HG03060 (cell line): Measurements from ENCODE around the gene UMODL1.

Experiments used
- ATAC-seq: cut with Tn5 transposase; IDR thresholded peaks from one replicate; pipeline ENCODE4 v1.9.1; 2021; ENCODE audit warnings: low read depth, moderate number of reproducible peaks; ENCODE audit not compliant: unreplicated experiment

Gene UMODL1, protein sequence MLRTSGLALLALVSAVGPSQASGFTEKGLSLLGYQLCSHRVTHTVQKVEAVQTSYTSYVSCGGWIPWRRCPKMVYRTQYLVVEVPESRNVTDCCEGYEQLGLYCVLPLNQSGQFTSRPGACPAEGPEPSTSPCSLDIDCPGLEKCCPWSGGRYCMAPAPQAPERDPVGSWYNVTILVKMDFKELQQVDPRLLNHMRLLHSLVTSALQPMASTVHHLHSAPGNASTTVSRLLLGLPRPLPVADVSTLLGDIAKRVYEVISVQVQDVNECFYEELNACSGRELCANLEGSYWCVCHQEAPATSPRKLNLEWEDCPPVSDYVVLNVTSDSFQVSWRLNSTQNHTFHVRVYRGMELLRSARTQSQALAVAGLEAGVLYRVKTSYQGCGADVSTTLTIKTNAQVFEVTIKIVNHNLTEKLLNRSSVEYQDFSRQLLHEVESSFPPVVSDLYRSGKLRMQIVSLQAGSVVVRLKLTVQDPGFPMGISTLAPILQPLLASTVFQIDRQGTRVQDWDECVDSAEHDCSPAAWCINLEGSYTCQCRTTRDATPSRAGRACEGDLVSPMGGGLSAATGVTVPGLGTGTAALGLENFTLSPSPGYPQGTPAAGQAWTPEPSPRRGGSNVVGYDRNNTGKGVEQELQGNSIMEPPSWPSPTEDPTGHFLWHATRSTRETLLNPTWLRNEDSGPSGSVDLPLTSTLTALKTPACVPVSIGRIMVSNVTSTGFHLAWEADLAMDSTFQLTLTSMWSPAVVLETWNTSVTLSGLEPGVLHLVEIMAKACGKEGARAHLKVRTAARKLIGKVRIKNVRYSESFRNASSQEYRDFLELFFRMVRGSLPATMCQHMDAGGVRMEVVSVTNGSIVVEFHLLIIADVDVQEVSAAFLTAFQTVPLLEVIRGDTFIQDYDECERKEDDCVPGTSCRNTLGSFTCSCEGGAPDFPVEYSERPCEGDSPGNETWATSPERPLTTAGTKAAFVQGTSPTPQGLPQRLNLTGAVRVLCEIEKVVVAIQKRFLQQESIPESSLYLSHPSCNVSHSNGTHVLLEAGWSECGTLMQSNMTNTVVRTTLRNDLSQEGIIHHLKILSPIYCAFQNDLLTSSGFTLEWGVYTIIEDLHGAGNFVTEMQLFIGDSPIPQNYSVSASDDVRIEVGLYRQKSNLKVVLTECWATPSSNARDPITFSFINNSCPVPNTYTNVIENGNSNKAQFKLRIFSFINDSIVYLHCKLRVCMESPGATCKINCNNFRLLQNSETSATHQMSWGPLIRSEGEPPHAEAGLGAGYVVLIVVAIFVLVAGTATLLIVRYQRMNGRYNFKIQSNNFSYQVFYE

DNA sequence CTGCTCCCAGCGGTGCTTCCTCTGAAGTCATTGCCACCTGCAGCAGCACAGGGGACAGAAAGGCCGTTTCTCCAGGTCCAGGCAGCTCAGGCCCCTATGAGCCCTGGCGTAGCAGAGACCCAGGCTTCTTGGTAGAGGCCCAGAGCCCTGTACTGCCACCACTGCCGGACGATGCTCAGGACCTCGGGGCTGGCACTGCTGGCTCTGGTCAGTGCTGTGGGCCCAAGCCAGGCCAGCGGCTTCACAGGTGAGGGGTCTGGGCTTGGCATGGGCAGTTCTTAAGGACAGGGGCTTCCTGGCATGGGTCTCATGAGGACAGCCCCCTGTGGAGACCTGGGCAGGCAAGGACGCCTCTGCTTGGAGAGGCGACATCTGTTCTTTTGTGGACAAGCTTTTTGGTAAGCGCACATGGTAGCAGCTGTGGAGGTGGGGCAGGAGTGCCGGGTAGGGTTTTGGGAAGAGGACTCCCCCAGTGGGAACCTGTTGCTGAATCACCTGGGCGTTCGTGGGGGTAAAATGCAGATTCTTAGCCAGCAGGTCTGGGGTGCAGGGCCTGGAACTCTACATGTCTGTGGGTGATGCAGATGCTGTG, at the start of gene UMODL1:
Gene UMODL1, plus strand, starts transcription at position 172 of the 592 bp plus-strand sequence. Its CDS starts 0 bp downstream, at position 172.
- ATAC-seq, result no peak

DNA sequence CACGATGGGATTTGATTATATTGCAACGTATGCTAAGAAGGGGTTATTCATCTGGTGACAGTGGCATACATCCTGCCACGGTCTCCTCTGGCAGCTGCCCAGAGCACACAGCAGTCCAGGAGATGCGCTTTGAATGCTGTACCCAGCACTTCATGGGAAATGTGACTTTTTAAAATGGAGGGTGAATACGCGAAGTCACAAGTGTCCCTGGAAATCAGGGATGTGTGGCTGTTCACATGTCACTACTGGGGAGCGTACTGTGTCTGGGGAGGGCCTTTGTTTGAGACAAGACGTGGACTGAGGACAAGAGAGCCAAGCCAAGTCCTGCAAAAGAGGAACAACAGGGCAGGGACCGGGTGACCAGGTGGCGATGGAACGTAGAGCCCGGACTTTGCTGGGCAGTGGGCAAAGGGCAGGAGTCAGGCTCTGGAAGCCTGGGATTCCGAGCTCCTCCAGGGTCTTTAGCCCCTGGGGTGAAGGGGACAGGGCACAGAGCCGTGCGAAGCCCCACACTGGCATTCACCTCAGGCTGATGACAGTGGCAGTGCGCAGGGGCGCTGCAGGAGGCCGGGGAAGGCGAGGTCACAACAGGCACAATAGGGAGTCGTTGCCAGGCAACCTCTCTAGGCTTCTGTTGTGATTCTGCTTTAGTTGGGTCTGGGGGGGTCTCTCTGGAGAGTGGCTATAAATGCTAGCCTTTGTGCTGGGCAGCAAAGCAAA, 49.6 kb upstream of the UMODL1 start:
- ATAC-seq, result no peak

DNA sequence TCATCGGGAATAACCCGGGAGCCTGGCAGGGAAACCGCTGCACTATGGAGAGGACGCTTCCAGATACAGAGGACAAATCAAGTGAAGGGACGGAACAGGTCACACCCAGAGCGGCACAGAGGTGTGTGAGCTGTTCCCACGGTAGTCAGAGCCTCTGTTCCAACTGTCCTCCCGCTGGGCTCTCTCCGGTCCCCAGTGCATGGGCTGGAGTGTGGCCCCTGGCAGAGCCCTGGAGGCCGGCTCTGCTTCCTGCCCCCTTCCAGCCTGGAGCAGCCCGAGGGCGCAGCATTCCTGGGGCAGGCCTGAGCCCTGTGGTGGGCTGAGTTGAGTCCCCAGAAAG, 49.1 kb upstream of the UMODL1 start:
- no peak for ATAC-seq

DNA sequence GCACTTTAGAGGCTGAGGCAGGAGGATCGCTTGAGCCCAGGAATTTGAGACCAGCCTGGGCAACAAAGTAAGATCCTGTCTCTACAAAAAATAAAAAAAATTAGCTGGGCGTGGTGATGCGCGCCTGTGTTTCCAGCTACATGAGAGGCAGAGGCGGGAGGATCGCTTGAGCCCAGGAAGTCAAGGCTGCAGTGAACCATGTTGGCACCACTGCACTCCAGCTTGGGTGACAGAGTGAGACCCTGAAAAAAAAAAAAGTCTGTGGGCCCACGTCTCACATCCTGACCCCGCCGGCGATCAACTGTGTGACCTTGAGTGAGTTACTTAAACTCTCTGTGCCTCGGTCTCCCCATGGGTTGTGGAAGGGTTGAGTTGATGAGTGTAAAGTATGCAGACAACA, 48.2 kb upstream of the UMODL1 start:
- no peak for ATAC-seq

DNA sequence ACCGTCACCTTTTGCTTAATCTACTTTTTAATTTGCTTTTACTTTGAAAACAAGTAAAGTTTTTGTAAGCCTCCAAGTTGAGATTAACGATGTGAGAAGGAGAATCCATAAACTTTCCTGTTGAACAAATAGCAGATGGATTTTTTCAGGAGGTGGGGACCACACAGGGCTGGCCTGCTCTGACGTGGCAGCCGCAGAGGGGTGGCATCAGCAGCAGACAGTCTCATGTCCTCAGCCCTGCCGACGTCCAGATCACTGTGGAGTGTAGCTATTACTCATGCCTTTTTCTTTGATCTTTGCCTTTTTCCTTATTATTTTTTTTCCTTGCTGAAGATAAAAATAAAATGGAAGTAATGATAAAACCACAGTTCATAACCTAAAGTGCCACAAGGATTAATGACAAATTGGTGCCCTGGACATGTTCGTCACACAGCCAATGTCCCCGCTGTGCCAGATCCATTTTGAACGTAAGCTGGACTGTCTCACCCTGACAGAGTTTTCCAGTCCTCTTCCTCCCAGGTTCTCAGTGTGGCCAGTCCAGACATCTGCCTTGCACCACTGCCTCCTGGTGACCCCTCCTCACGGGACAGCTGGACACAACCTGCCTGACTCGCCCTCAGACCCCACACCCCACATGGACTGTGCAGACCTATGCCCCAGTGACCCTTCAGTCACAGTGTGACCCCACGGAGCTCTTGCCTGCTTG, 45.6 kb upstream of the UMODL1 start:
- ATAC-seq, result no peak

DNA sequence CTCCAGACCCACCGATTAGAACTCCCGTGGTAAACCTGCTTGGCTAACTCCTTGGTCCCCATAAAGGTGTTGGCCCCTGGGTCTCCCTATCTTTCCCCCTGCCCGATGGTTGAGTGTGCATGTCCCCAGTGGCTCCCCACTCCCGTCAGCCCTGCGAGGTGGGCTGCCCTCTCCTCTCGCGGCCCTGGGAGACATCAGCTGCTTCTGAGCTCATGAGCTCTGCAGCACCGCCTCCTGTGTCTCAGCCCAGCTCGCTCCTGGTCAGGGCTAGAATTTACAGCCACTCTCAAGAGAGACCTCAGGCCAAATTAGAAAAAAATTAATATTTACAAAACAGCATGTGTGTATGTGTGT, 45.1 kb upstream of the UMODL1 start:
- no peak for ATAC-seq

DNA sequence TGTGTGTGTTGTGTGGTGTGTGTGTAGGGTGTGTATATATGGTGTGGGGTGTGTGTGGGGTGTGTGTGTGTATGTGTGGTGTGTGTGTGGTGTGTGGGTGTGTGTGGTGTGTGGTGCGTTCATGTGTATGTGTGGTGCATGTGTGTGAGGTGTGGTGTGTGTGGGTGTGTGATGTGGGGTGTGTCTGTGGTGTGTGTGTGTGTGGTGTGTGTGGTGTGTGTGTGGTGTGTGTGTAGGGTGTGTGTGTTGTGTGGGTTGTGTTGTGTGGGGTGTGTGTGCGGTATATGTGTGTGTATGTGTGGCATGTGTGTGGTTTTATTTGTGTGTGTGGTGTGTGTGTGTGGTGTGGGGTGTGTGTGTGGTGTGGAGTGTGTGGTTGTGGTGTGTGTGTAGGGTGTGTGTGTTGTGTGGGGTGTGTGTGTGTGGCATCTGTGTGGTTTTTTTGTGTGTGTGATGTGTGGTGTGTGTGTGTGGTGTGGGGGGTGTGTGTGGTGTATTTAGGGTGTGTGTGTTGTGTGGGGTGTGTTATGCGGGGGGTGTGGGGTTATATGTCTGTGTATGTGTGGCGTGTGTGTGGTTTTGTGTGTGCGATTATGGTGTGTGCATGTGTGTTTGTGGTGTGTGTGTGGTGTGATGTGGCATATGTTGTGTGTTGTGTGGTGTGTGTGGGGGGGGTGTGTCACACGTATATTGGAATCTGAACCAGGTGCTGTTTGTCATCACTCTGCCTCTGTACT, 43.9 kb upstream of the UMODL1 start:
- ATAC-seq, result no peak

DNA sequence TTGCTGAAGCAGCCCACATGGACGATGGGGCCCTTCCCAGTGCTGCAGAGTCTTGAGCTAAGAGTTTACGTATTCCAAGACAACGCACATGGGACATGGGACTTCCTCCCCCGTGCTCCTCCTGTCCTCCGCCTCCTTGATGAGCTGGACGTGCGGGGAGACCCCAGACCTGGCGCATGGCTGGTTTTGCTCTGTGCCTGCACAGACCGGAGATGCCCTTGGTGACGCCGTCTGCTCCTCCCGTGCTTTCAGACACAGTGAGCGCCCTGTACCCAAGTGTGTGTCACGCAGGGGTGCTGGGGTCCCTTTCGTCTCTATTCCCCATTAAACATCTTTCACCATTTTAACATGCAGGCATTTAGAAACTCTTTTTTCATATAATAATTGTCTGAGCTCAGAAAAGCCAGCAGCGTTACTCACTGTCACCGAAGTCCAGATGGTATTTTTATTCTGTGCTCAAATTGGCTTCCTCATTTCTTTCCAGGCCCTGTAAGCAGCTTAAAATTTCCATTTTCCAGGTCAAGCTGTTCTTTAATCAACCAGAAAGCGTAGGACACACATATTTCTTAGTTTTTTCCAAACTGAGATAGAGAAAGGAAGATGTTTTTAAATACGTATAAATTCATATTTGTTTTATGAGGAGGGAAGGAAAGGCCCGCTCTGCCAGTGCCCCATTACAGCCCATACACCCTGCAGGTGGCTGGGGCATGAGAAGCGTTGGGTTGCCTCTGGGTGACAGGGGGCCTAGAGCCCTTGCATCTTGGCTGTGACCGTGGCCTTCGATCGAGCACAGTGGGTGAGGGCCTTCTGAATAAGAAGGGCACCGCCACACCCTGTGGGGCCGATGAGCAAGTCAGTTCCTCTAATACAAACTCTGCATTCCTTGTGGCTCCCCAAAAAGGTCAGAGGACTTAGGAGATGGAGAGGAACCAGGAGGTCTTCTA, 43.0 kb upstream of the UMODL1 start:
- no peak for ATAC-seq

DNA sequence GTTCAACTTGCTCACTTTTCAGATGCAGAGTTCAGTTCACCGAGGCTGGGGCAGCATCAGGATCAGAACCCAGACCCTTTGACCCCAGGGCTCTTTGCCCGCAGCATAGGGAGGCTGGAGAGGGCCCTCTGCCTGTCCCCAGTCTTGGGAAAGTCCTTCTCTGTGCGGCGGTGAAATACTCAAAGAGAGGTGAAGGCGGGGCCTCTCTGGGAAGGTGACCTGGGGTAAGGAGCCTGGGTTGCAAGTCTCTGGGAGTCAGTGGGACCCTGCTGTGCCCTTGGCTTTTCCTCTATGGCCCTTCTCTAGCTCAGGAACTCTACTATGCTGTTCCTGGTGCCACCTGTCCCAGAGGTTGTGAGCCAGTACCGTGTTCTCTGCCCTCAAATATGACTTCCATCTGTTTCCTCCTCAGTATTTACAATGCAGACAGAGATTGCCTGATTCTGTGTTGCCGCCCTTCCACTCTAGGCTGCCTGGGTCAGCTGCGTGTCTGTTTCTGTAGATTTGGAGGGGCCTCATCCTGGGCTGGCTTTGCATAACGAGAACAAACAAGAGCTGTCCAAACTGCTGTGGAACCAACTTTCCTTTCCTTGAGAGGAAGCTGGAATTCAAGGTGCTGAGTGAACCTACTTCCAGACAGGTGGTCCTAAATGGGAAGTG, 42.2 kb upstream of the UMODL1 start:
- no peak for ATAC-seq

DNA sequence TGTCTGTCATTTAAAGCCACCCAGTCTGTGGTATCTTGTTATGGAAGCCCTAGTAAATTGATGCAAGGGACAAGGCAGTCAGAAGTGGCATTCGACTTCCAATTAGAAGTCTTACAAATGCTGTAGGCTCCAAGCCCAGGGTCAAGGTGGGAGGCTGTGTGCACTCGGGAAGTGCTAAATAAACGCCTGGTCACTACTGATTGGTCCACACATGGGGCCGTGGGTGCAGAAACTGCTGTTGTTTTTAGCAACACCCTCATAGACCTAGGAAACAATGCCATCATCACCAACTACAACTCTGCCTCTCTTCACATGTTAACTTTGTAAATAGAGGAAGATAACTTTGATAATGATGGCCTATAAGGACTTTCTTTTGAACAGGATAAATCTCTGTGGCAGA, 40.8 kb upstream of the UMODL1 start:
- ATAC-seq, result no peak

DNA sequence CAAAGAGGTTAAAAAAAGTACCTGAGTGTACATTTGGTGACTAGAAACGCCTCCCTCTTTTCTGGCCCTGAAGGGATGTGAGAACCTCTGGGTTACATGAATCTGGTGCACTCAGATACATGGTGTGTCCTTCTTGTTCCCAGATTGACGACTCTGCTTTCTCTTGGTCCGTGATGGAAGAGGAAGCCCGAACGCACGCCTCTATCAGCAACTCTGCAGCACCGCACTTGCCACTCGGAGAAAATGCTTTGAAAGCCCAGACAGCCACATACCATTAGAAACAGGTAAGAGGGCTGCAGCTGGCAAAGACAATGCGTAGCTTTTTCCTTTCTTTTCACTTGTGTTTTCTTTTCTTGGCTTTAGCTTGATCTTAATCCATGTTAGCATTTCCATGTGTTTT, 39.9 kb upstream of the UMODL1 start:
- no peak for ATAC-seq

DNA sequence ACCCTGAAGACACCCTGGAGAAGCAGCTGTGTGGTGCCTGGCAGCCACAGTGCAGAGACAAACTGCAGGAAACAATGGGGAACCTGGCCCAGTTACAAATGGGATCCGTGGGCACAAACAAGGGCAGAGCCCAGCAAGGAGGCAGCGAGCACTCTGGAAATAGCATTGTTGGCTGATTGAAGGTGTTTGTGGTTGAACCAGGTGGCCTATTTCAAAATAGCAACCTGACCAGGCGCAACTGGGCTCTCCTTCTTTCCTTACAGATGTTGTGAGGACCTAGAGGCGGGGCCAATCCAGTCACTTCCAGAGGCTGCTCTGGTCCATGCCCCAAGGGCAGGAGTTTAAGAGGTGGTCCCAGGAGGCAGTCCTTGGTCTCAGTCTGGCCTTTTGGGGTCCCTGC, 39.3 kb upstream of the UMODL1 start:
- no peak for ATAC-seq

DNA sequence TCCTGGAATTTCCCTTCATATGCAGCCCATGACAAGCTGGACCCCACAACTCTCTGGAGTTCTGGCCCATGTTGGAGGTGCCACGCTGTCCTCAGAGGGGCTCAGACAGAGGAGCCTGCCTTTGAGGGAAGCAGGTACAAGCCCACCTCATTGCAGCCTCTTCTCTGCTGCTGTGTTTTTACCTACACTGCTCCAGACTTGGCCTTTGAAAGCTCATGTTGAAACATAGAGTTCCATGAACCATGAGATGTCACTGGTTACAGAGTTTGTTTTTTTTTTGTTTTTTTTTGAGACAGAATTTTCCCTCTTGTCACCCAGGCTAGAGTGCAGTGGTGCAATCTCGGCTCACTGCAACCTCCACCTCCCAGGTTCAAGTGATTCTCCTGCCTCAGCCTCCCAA, 38.9 kb upstream of the UMODL1 start:
- no peak for ATAC-seq

DNA sequence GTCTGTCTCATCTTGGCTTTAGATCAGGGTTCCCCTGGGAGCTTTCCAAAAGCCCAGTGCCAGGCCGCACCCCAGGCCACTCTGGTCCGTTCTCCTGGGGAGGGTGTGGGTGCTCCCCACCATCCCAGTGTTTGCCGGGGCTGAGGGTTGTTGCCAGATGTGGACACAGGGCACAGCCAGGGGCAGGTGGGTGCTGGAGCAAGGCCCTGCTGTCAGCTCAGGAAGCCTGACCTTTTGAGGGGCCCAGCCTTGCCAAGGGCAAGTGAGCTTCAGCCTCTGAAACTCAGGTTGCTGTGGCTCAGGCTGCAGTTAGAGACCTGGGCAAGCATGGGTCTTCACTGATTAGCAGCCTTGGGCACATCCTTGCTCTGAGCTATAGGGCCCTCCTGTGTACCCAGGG, 38.1 kb upstream of the UMODL1 start:
- ATAC-seq, result no peak

DNA sequence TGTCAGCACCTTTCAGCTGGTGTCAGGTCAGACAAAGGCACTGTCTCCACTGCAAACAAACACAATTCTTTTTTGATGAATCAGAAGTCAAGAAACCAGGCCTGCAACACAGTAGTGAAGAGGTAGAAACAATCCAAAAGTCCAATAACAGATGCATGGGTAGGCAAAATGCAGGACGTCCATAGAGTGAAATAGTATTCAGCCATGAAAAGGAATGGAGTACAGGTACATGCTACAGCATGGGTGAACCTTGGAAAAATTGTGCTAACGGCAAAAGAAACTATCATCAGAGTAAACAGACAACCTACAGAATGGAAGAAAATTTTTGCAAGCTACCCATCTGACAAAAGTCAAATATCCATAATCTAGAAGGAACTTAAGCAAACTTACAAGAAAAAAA, 34.8 kb upstream of the UMODL1 start:
- ATAC-seq, result no peak

DNA sequence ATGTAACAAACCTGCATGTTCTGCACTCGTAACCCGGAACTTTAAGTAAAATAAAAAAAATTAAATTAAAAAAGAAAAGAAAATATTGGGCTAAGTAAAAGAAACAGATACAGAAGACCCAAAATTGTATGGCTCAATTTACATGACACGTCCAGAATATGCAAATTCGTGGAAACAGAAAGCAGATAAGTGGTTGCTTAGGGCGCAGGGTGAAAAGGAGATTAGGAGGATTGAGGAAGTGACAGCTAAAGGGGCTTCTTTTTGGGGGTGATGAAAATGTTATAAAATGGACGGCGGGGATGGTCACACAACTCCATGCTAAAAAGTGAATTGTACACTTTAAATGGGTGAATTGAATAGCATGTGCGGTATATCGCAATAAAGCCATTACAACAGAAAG, 33.6 kb upstream of the UMODL1 start:
- ATAC-seq, result no peak

DNA sequence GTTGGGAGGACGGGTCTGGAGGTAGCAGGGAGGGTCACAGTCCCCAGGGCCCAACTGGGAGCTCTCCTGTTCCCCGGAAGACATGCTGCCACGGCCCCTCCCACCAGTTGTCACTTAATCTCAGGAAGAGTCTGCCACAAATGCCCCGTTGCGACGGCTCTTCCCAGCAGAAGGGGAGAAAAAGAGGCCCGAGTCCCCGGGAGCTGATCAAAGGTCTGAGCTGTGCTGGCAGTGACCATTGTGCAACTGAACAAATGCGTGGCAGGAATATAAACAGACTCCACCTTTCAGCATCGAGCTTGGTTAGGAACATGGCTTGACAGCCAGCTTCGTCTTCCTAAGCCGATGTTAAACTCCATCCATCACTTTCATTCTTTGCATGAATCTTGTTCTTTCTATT, 33.2 kb upstream of the UMODL1 start:
- no peak for ATAC-seq
